NCI-H146 treated with DMSO at 0.1 percent for 48 hours (cell line): ENCODE measurements around the gene EHBP1L1.
A peak's percentile ranks its signal among the peaks of the same experiment; 100 is the strongest.
"Not testable (repeated sequence)": the region's sequence is repeated elsewhere in the genome, so short reads cannot be mapped to it uniquely, and the experiment has no call there.

ENCODE experiments used
- DNase-seq: peaks from one replicate; lab custom pipeline; 2025; ENCODE audit not compliant: unreplicated experiment; lab: John Stamatoyannopoulos, UW

The EHBP1L1 gene

DNA sequence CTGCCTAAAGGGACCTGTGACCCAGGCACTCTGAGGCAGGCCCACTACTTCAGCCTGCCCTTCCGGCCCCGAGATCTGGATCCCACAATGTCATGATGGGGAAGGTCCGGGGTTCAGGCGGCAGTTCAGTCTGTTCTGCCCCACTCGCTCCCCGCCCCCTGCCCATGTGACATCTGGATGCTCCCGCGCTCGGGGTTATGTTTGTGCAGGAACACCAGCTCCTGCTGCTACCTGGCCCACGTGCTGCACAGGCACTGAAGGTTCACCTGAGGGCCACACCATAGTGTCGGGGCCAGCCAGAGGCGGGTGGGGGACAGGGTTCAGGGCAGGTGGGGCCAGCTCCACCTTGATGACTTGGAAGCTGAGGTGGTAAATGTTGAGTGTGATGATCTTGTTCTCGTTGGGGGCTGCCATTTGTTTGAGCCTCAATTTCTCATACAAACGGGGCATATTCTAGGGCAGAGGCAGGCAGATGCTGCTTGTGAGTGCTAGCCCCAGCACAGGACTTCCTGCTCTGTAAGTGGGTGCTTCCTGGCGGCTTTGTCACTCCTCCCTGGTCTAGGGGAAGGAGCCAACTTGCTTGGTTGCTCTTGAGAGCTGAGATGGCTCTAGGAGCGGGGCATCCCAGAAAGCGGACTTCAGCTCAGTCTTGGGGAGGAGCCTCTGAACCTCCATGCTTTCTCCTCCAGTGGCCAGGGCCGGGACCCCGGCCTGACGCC, 57.7 kb downstream of the EHBP1L1 start:
- DNase-seq = no peak

DNA sequence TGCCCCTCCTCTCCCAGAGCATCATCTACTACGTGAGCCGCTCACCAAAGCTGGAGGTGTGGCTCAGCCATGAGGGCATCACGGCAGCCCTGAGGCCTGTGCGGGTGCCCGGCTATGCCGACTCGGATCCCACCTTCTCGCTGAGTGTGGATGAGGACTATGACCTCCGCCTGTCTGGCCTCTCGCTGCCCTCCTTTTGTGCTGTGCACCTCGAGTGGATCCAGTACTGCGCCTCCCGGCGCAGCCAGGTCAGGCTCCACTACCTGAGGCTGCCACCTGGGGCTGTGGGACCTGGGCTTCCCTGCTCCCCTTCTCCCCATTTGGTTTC, 58.2 kb downstream of the EHBP1L1 start:
- DNase-seq = no peak

DNA sequence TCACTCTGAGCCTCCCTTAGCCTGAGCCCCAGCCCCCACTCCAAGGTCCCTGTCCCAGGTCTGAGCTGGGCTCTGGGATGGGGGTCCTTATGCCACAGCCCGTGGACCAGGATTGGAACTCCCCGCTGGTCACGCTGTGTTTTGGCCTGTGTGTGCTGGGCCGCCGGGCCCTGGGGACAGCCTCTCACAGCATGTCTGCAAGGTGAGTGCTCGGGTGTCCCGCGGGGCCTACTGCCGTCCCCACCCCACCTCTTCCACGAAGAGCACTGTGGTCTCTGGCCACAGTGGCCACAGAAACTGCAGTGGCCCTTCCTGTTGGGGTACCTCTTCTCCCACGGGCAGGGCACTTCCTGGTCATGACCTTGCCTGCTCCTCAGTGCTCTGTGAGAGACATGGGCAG, 58.6 kb downstream of the EHBP1L1 start:
- DNase-seq = no peak

DNA sequence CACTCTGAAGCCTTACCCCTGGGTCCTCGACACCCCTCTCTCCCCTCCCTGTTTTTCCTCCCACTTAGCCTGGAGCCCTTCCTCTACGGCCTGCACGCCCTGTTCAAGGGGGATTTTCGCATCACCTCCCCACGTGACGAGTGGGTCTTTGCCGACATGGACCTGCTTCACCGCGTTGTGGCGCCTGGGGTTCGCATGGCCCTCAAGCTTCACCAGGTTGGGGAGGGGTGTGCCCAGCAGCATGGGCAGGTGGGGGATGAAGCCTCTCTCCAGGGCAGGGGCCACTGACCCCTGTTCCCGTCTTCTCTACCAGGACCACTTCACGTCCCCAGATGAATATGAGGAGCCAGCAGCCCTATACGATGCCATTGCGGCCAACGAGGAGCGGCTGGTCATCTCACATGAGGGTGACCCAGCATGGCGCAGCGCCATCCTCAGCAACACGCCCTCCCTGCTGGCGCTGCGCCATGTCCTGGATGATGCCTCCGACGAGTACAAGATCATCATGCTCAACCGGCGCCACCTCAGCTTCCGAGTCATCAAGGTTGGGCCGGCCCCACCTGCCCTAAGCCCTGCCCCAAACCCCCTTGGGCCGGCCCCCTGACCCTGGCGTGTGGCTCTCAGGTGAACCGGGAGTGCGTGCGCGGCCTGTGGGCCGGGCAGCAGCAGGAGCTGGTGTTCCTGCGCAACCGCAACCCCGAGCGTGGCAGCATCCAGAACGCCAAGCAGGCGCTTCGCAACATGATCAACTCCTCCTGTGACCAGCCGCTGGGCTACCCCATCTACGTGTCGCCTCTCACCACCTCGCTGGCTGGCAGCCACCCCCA, 59.3 kb downstream of the EHBP1L1 start:
- DNase-seq = no peak

DNA sequence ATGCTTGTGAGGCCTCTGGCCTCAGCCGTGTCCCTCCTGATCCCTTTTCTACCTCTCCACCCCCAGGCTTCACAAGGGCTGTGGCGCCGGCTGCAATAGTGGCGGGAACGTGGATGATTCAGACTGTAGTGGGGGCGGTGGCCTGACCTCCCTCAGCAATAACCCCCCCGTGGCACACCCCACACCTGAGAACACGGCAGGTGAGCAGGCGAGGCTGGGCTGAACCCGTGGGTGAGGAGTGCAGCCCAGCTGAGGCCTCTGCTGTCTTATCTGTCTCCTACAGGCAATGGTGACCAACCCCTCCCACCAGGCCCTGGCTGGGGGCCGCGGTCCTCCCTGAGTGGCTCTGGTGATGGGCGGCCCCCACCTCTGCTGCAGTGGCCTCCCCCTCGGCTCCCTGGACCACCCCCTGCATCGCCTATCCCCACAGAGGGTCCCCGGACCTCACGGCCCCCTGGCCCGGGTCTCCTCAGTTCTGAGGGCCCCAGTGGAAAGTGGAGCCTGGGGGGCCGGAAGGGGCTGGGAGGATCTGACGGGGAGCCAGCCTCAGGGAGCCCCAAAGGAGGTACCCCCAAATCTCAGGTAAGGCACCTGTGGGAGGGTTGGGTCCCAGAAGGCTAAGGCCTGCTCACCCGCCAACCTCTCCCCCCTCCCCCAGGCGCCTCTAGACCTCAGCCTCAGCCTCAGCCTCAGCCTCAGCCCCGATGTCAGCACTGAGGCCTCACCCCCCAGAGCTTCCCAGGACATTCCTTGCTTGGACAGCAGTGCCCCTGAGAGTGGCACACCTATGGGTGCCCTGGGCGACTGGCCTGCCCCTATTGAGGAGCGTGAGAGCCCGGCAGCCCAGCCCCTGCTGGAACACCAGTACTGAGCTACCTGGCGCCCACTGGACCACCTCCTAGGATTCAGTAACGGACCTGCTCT, 60.5 kb downstream of the EHBP1L1 start:
- DNase-seq = no peak

DNA sequence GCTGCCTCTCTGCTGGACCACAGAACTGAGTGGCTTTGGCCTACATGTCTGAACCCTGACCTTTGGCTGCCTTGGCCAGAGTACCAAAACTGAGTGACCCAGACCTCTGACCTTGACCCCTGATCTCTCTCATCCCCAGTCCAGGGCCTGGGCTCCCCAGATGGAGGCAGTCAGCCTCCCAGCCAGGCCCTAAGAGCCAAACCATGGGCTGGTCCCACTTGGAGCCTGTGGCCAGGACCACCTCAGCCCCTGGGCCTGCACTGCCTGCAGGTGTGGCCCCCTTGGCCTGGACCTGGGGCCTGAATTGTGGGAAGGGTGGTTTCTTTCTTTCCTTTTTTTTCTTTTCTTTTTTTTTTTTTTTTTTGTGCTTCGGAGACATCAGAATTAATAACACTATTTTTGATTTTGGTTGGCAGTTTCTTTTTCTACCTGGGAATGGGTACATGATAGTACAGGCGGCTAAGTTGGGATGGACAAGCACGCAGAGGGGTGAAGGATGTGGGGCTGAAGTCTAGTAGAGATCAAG, 61.2 kb downstream of the EHBP1L1 start:
- DNase-seq = no peak

DNA sequence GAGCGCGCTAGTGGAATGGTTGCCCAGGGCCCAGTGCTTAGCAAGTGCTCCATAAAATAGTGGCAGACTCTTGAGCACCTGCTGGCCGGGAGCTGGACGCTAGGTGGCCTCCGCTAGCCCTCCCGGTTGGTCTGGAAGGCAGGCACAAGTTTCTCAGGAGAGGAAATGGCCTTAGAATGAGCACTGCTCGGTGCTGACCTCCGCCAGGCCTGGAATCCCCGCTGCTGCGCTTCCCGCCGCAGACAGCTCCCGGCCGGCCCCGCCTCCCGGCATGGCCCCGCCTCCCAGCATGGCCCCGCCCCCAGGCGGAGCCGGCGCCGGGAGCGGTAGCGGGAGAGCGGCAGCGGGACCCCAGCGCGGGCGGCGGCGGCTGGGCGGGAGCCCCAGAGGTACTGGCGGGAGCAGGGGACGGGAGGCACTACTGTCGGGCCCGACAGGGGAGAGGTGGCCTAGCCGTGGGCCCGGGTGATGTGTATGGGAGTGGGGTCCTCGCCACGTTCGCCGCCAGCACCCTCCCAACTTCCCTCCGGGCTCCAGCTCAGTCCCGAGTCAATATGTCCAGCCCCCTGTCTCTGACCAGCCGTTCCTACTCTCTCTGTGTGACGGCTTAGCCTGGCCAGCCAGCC, 62.1 kb downstream of the EHBP1L1 start, which contains the start of gene SIPA1:
Gene SIPA1 (plus strand): TSS at position 308 of the 626 bp plus-strand sequence. CDS start 2,821 bp downstream, outside the sequence.
- peak; percentile 61 for DNase-seq

DNA sequence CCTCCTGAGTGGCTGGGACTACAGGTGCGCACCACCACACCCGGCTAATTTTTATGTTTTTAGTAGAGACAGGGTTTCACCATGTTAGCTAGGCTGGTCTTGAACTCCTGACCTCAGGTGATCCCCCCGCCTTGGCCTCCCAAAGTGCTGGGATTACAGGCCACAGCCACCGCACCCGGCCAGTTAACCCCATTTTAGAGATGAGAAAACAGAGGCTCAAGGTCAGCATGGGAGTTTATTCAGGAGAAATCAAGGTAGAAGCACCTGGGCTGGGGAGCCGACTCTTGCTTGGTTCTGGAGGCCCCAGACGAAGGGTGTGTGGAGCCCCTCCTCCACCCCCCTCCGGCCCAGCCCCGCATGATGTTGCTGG, 63.4 kb downstream of the EHBP1L1 start:
- DNase-seq = not testable (repeated sequence)

DNA sequence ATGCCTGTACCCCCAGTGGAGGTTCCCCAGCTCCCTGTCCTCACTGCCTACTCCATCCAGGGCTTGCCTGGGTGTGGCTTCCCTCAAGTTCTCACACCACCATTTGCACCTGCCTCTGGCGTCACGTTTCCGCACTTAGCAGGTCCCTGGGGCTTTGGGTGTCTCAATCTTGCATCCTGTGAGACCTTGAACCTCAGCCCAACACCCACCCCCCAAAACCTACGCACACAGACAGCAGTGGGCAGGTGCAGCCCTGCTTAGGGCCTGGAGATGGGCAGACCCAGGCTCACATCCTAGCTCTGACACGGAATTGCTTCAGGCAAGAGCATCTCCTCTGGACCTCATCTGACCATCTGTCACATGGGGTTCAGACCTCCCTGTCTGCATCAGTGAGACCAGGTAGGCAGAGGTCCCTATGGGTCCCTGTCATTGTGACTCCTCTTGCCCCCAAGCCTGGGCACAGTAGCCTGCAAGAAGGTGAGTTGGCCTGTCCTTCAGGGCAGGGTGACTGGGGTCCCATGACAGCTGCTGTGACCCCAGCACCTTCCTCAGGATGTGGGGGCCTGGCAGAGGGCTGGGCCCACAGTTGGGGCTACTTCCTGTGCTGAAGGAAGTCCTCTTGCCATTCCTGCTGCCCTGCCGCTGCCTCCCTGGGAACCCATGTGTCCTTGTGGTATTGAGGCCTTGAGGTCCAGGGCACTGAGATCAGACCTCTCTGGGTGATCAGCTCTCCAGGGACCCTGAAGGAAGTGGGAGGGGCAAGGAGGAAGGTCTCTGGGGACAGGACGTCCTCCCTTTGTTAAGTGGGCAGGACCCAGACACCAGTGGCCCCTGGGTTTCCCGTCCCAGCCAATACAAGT, 64.0 kb downstream of the EHBP1L1 start:
- DNase-seq = no peak

DNA sequence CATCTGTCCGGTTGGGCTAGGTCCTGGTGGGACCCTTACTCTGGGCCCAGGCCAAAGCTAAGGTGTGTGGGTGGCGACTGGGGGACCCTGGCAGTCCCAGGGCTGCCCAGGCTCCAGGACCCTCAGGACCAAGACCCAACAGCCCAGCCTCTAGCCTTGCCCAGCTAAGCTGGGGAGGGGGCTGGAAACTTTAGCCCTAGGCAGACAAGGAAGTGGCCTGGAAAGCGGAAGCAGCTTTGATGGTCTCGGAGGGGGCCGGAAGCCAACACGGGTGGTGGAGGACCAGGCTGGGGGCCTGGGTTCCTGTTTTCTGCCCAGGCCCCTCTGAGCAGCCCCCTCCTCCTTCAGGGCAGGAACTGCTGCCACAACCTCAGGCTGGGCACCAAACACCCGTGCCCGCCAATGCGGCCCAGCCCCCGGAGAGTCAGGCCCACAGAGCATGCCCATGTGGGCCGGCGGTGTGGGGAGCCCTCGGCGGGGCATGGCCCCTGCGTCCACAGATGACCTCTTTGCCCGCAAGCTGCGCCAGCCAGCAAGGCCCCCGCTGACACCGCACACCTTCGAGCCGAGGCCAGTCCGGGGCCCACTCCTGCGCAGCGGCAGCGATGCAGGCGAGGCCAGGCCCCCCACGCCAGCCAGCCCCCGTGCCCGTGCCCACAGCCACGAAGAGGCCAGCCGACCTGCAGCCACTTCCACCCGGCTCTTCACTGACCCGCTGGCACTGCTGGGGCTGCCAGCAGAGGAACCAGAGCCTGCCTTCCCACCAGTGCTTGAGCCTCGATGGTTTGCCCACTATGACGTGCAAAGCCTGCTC, 64.8 kb downstream of the EHBP1L1 start:
- no peak for DNase-seq

DNA sequence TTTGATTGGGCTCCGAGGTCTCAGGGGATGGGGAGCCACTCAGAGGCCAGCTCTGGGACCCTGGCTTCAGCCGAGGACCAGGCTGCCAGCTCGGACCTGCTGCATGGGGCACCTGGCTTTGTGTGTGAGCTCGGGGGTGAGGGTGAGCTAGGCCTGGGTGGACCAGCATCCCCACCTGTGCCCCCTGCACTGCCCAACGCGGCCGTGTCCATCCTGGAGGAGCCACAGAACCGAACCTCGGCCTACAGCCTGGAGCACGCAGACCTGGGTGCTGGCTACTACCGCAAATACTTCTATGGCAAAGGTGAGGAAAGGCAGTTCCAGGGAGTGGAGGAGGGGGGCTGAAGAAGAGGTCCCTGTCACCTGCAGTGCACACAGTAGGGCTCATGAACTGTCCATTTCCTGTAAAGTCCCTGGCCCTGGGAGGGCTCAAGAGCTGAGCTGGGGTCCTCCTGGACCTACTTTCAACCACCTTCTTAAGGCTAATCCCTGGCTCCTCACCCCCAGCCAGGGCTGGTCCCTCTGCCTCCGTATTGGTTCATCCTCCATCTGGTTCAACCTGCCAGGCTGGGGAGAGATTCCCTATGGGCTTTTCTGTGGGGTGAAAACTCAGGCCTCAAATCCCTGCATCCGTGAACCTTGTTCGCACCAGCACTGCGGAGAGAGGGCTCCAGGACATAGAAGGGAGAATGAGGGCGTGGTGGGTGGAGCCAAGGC, 65.6 kb downstream of the EHBP1L1 start:
- no peak for DNase-seq
